Transverse colon (tissue), 3 donors: Measurements from ENCODE around the gene NSMF.

Experiments
- CTCF ChIP-seq, 5 experiments: fragments of 200-600 bp in 3 of 5; fragments of 450-650 bp in 2 of 5; sonication (generic) in 3 of 5; IDR thresholded peaks; 1 replicate in 2 of 5; 2 replicates in 3 of 5; pipeline ENCODE4 v1.5.1; 2016 to 2017; ENCODE audit warnings: antibody characterized with exemption in 5 of 5, inconsistent platforms in 3 of 5, mild to moderate bottlenecking in 2 of 5, moderate library complexity in 1 of 5
- POLR2A ChIP-seq: fragments of 450-650 bp; IDR thresholded peaks from one replicate; pipeline ENCODE4 v1.6.1; 2016; ENCODE audit warnings: antibody characterized with exemption, mild to moderate bottlenecking, moderate library complexity

- no peak for TF ChIP-seq CTCF (IDR thresholded peaks at IDR 0.05)
- TF ChIP-seq POLR2A: no peak
These were observed 5.3 kb upstream of the NSMF start for GRCh38 chr9:137464291-137464999.
